Activated T-cell treated with anti-CD3 and anti-CD28 coated beads, Interleukin-2, amount 50 U/mL, for 48 hours (primary cell): ENCODE data around the gene LAMA2.

ENCODE experiments used
- DNase-seq, 2 experiments: peaks; one replicate each; pipeline ENCODE4 v3.0.0-alpha.2; 2020

LAMA2 gene

GRCh38 chr6:128918886-128919285 lies 35.9 kb downstream of the LAMA2 start:
- DNase-seq, result no peak

DNA sequence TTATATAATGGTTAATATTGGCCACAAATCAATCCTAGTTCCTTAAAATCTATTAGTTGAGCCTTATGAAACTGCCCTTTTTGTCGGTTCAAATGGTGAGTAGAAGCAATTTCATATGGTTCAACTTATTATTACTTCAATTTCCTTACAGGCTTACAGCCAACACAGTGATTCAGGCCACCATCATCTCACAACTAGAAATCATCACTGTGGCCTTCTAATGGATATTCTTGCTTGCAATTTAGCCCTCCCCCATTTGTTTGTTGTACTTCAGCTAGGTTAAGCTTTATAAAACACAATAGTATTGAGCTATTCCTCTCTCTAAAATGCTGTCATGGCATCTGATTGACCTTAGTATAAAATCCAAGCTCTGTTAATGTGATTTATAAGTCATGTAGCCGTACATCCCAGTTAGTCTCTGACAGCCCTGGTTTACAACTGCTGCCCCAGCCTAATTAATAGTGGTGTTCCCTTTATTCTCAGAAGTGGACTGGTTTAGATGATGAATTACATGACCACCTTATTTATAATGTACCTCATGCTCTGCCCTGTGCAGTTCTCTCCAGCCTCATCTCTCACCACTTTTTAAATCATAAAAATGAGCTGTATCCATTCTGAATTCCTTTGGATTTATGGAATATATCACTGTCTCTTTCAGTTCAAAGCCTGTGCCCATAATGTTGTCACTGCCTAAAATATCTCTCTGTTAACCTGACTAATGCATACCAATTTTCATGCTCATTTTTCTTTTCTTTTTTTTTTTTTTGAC lies 36.7 kb downstream of the LAMA2 start:
- no peak for DNase-seq

- no peak for DNase-seq
Observed at GRCh38 chr6:128925765-128926164, 42.8 kb downstream of the LAMA2 start.

DNA sequence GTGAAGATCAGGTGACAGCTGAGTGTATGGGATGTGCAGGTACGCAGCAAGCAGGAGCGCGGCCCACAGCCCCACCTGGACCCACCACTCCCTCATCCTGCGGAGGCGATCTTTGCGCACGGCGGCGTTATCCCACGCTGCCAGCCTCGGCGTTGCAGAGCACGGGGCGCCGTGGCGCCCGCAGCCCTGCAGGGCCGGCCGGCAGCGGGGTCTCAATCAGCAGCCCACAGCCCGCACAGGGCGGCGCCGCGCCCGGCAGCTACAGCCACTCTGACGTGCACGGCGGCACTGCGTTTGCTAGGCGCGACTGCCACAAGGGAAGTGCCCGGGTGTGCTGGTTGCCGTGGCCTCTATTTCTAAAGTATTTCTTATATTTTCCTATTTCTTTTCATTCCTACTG lies 46.9 kb downstream of the LAMA2 start:
- DNase-seq, result no peak

DNA sequence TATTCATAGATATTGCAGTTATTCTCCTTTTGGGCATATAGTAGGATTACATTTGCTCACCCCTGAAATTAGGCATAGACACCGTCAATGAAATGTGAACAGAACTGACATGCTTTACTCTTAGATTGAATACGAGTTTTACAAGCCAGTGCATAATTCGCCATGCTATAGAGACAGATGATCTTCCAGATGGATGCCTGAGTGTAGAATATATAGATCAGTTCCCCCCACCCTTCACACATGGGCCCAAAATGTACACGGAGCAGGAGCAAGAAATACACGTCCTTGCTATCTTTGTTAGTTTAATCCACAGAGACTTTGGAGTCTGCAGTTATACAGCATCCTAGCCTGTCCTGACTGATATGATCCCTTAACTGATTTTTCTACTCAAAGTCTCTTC lies 47.4 kb downstream of the LAMA2 start:
- no peak for DNase-seq

- no peak for DNase-seq
Observed at GRCh38 chr6:128932061-128932460, 49.1 kb downstream of the LAMA2 start.

- no peak for DNase-seq
Observed at GRCh38 chr6:128950864-128951263, 67.9 kb downstream of the LAMA2 start.

DNA sequence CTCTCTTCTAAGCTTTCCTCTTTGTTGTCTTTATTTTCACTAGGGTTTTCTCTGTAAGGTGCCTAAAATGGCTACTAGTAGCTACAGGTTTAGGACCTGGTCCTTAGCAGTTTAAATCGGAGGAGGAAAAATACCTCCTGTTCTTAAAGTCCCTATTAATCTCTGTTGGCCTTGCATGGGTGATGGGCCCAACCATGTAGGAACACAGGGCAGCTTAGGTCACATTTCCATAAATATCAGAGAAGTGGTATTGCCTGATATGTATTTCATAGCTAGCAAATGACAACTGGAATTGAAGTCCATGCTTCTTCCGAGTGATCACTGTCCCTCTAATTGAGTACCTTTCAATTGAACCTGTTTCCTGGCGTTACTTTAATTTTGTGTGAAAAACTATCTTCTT lies 70.0 kb downstream of the LAMA2 start:
- DNase-seq, result no peak

GRCh38 chr6:128954308-128955043 lies 71.5 kb downstream of the LAMA2 start:
- DNase-seq, result no peak

DNA sequence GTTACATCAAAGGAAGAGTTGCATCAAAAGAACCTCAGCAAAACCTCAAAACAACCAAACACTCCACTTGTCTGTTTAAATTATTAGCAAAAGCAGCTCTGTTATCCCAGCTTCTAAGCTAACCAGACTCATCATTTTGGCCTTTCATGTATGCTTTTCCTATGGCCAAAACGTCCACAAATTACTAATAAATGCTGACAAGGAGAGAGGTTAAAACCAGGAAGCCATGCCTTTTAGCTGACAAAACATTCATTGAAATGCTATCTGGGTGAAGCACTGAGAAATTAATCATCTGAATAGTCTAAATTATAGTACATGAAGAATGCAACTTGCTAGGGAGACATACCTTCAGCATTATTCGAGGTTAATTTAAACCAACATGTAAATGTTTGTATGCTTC lies 80.6 kb downstream of the LAMA2 start:
- DNase-seq, result no peak

- no peak for DNase-seq
Observed at GRCh38 chr6:128964233-128964755, 81.4 kb downstream of the LAMA2 start.

DNA sequence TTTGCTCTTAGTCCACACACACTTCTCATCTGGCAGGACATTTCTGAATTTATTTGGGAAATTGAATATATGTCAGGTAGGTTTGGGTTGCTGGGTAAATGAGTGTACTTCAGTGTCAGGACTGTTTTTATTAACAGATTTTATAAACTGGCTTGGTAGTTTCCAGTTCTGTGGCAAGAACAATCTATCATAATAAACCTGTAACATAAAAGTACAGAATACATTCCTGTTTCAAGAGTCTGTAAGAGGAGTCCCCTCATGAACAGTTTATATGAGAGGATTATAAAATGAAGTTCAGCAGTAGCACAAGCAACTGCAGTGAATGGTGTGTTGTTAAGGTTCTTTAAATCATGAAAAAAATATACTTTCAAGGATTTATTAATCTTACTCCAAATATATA lies 81.8 kb downstream of the LAMA2 start:
- DNase-seq, result no peak

DNA sequence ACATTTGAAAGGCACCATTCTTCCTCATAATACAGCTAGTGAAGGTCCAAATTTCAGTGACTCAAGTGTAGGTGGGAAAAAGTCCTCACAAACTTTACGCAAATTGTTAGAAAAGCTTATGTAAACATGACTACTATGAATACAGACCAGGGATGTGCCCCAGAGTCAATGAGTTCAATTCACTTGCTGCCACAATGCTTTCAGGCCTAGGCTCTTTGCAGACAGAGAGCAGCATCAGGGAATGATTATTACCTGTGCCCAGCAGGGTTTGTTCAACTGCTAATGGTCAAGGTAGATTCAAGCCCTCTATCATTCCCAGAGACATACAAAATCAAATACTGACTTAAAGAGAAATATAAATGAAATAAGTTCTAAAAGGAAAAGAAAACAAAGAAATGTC lies 84.0 kb downstream of the LAMA2 start:
- DNase-seq, result no peak

DNA sequence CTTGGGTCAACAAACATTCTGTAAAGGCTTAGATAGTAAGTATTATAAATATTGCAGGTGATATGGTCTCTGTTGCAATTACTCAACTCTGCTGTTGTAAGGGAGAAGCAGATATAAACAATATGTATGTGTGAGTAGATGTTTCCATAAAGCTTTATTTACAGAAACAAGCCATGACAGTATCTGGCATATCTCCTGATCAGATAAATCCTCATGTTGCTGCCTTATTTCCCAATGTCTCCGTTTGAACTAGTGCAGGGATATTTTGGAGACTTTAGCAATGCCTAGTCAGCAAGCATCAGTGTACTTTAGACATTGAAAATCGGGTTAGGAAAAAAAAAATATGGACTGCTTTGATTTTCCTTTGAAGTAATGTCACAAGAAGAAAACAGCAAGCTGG lies 96.1 kb downstream of the LAMA2 start:
- no peak for DNase-seq

GRCh38 chr6:128981716-128982115 lies 98.8 kb downstream of the LAMA2 start:
- DNase-seq, result no peak

DNA sequence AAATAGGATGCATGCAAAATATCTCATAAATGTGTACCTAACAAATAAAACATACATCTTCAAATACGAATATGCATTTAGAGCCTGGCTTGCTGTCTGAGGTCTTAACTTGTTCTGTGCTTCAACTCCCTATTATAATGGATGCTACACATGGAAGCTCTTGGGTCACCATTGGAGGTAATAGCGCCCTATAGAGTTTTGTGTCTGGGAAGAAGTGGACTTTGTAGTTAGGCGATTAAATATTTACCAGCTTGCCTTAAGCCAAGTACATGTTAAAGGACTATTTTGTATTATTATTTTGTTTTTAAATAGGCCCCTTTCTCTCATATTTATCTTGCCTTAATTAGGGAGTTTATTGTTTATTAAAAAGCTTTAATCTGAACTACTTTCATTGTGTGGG lies 107.4 kb downstream of the LAMA2 start:
- no peak for DNase-seq

DNA sequence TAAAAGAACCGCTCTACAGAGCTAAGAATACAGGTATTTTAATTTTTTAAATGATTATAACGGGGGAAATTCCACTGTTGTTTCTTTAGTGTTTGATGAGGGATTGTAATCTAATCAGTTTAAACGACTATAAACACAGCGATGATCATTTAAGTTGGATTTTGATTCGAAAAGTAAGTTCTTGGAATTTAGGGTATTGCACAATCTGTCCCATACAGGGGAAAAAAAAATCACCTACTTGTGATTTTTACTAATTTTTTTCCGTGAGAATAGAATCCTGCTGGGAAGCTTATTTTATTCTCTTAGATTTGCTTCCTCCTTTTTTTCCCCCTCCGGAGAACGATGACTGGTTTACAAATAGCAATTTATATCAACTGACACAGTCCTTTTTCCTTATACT lies 108.0 kb downstream of the LAMA2 start:
- no peak for DNase-seq

DNA sequence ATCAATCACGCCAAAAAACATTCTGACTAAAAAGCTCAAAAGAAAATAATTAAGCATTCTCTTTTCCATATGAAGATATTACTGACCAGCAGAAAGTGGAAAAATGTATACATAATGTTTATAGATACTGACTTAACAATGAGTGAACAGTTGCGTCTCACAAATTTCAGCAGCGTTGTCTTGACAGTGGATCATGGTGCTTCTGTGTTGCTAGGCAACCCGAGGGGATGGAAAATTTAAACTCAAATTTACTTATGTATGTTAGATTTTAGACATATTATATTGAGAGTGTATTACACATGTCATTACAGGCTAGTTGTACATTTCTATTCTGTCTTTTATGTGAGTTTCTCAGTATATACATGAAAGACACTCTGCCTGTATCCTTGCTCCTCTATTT lies 110.2 kb downstream of the LAMA2 start:
- DNase-seq, result no peak

- no peak for DNase-seq
Observed at GRCh38 chr6:128997880-128998279, 114.9 kb downstream of the LAMA2 start.

- no peak for DNase-seq
Observed at GRCh38 chr6:129006724-129007514, 124.0 kb downstream of the LAMA2 start.

DNA sequence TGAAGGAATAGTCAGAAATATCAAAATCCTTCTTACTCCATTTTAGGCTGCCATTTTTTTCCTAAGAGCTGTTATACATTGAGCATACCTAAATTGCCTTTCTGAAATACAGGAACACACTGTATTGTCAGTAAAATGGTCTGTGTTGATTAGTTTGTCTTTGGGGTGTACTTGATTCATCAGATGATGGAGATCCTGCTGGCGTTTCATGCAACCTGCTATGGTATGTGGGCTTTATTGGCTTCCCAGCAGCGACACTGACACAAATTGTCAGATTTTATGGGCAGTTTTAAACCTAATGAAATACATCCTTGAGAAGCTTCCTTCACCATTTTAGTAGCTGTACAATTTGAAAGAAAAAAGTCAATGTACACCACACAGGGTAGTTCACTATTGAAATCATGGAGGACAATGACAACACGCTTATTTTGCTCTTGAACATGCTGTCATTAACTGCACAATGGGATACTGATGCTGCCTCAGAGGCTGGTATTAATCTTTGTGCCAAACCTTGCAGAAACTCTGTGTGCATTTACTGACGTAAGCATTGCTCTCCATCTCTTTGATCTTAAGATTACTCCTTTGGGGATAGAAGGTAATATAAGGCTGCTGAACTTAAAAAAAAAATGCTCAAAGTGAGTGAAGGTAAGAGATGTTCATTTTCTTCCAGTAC lies 124.9 kb downstream of the LAMA2 start:
- DNase-seq, result no peak

GRCh38 chr6:129008591-129008990 lies 125.7 kb downstream of the LAMA2 start:
- DNase-seq, result no peak

GRCh38 chr6:129009851-129010250 lies 126.9 kb downstream of the LAMA2 start:
- no peak for DNase-seq
